SK-N-SH (cell line): ENCODE measurements around the gene PDIA5. TPM values are rescaled to one million over a fixed set of nuclear protein-coding genes. Genes with fewer than 3 reads are reported as not detected.

Source experiments
- CTCF ChIA-PET: fragments of 300-600, 350-600 bp; formaldehyde crosslinking; extraction: SDS; loops from one replicate; lab custom pipeline; 2021; lab: Yijun Ruan, JAX
- POLR2A ChIA-PET: fragments of 350-600 bp; sonication (Branson Sonifier 250); formaldehyde crosslinking; extraction: SDS; loops from one replicate; lab custom pipeline; 2020; ENCODE audit warnings: antibody characterized with exemption, inconsistent platforms; lab: Yijun Ruan, JAX
- DNase-seq: peaks from one replicate; pipeline ENCODE4 v3.0.0; 2012
- H2AFZ ChIP-seq: fragments of 200-600 bp; sonication (generic); 2 replicates; pipeline ENCODE4 v1.8.1; 2016; ENCODE audit warnings: antibody characterized with exemption, mild to moderate bottlenecking, low read depth
- H3F3A ChIP-seq: fragments of 200-600 bp; sonication (generic); replicated peaks from 2 replicates; pipeline ENCODE3; 2016; ENCODE audit warnings: antibody characterized with exemption, mild to moderate bottlenecking; ENCODE audit not compliant: insufficient read depth
- H3K27ac ChIP-seq, 2 experiments: fragments of 200-500 bp in 1 of 2; fragments of 200-600 bp in 1 of 2; sonication (Bioruptor generic) in 1 of 2; sonication (generic), shearing (Covaris generic) in 1 of 2; 2 replicates each; pipeline versions ENCODE4 v1.5.1 to v1.6.1; 2014 to 2016; ENCODE audit warnings: low read depth in 2 of 2, inconsistent platforms in 1 of 2, low read length in 1 of 2, mild to moderate bottlenecking in 1 of 2, mixed read lengths in 1 of 2
- H3K27me3 ChIP-seq: fragments of 200-600 bp; sonication (generic), shearing (Covaris generic); 2 replicates; pipeline ENCODE4 v1.6.1; 2016; ENCODE audit warnings: mixed run types; ENCODE audit not compliant: insufficient read depth
- H3K36me3 ChIP-seq, 2 experiments: fragments of 200-500 bp in 1 of 2; fragments of 200-600 bp in 1 of 2; sonication (Bioruptor generic) in 1 of 2; sonication (generic) in 1 of 2; replicated peaks in 1 of 2; 2 replicates each; pipeline versions ENCODE3 to v1.5.1; 2014 to 2016; ENCODE audit warnings: low read length in 1 of 2, mild to moderate bottlenecking in 1 of 2; ENCODE audit not compliant: insufficient read depth in 2 of 2, control insufficient read depth in 1 of 2
- H3K4me1 ChIP-seq, 2 experiments: fragments of 200-500 bp in 1 of 2; fragments of 200-600 bp in 1 of 2; sonication (Bioruptor generic) in 1 of 2; sonication (generic), shearing (Covaris generic) in 1 of 2; 2 replicates each; pipeline versions ENCODE4 v1.5.1 to v1.6.1; 2014 to 2016; ENCODE audit warnings: low read depth in 1 of 2, low read length in 1 of 2, mixed run types in 1 of 2; ENCODE audit not compliant: insufficient read depth in 2 of 2, control insufficient read depth in 1 of 2
- H3K4me2 ChIP-seq: fragments of 200-600 bp; sonication (generic), shearing (Covaris generic); 2 replicates; pipeline ENCODE4 v1.6.1; 2017; ENCODE audit warnings: mixed run types
- H3K4me3 ChIP-seq, 2 experiments: fragments of 200-500 bp in 1 of 2; fragments of 200-600 bp in 1 of 2; sonication (Bioruptor generic) in 1 of 2; sonication (generic), shearing (Covaris generic) in 1 of 2; 2 replicates each; pipeline versions ENCODE4 v1.5.1 to v1.8.1; 2014 to 2016; ENCODE audit warnings: low read depth in 2 of 2, inconsistent platforms in 1 of 2, low read length in 1 of 2, mild to moderate bottlenecking in 1 of 2, mixed read lengths in 1 of 2, moderate library complexity in 1 of 2
- H3K79me2 ChIP-seq: fragments of 200-600 bp; sonication (generic); 2 replicates; pipeline ENCODE4 v1.8.1; 2017; ENCODE audit warnings: mild to moderate bottlenecking; ENCODE audit not compliant: insufficient read depth
- H3K9ac ChIP-seq: fragments of 200-600 bp; sonication (generic); 2 replicates; pipeline ENCODE4 v1.6.1; 2017; ENCODE audit warnings: mixed run types
- H3K9me2 ChIP-seq: fragments of 200-600 bp; sonication (generic); 2 replicates; pipeline ENCODE4 v1.6.1; 2017; ENCODE audit warnings: mixed run types
- H3K9me3 ChIP-seq: fragments of 200-600 bp; sonication (generic); 2 replicates; pipeline ENCODE4 v1.6.1; 2017; ENCODE audit warnings: mixed run types, mild to moderate bottlenecking, moderate library complexity
- H4K20me1 ChIP-seq: fragments of 200-600 bp; sonication (generic); 2 replicates; pipeline ENCODE4 v1.6.1; 2017; ENCODE audit warnings: mild to moderate bottlenecking, mixed run types; ENCODE audit not compliant: insufficient read depth
- EP300 ChIP-seq, 2 experiments: IDR thresholded peaks; 2 replicates each; pipeline versions ENCODE4 v1.4.0 to v1.6.1; 2012; ENCODE audit warnings: borderline replicate concordance in 1 of 2, low read depth in 1 of 2, low read length in 1 of 2
- FOSL2 ChIP-seq: IDR thresholded peaks from 2 replicates; pipeline ENCODE4 v1.4.0; 2012; ENCODE audit warnings: low read depth, mild to moderate bottlenecking, moderate library complexity, borderline replicate concordance
- GABPA ChIP-seq: IDR thresholded peaks from 2 replicates; pipeline ENCODE4 v1.4.0; 2012; ENCODE audit warnings: low read depth, mild to moderate bottlenecking
- MAX ChIP-seq: IDR thresholded peaks from 2 replicates; pipeline ENCODE4 v1.4.0; 2012; ENCODE audit warnings: low read depth
- NFIC ChIP-seq: IDR thresholded peaks from 2 replicates; pipeline ENCODE4 v1.4.0; 2012; ENCODE audit warnings: borderline replicate concordance
- NRF1 ChIP-seq: IDR thresholded peaks from 2 replicates; pipeline ENCODE4 v1.6.1; 2012; ENCODE audit warnings: low read depth, mild to moderate bottlenecking, low read length
- PBX3 ChIP-seq: IDR thresholded peaks from 2 replicates; pipeline ENCODE4; 2012
- POLR2AphosphoS5 ChIP-seq: IDR thresholded peaks from 2 replicates; pipeline ENCODE4 v1.6.1; 2012; ENCODE audit warnings: low read depth, low read length
- REST ChIP-seq: IDR thresholded peaks from 2 replicates; pipeline ENCODE4 v1.6.1; 2012; ENCODE audit warnings: mild to moderate bottlenecking, low read depth, low read length, moderate library complexity
- RXRA ChIP-seq: IDR thresholded peaks from 2 replicates; pipeline ENCODE4 v1.4.0; 2012; ENCODE audit warnings: low read depth, mild to moderate bottlenecking, borderline replicate concordance
- SIN3A ChIP-seq: IDR thresholded peaks from 2 replicates; pipeline ENCODE4 v1.6.1; 2012; ENCODE audit warnings: low read depth, mild to moderate bottlenecking, low read length, moderate library complexity, borderline replicate concordance
- USF2 ChIP-seq: fragments of 150-350 bp; IDR thresholded peaks from 2 replicates; pipeline ENCODE4 v1.6.1; 2017; ENCODE audit warnings: antibody characterized with exemption, low read length, low read depth, borderline replicate concordance
- YY1 ChIP-seq: IDR thresholded peaks from 2 replicates; pipeline ENCODE4 v1.4.0; 2012; ENCODE audit warnings: low read depth, mild to moderate bottlenecking
- WGBS: methylation state at CpG from one replicate; pipeline ENCODE4 v1.1.6; 2017; ENCODE audit warnings: low lambda C conversion rate; 5-methylcytosine and 5-hydroxymethylcytosine counted together
- polyA plus RNA-seq, 3 experiments: library from polyadenylated mRNA; depleted of rRNA; stranded (reverse); fragments of >200 nt; gene quantifications; 2 replicates each; pipeline ENCODE4 v1.2.3, GENCODE V29; 2012

The PDIA5 gene
- polyA plus RNA-seq, 1 of the 3 experiments (the other 2 are of a cell fraction) = 28.6 TPM

GRCh38 chr3:123058505-123058904, 8.3 kb upstream of the PDIA5 start:
- no peak overlapping the region for H3K4me3 ChIP-seq
- TF ChIP-seq NRF1 (no peak), REST (no peak), USF2 (no peak), GABPA (no peak), FOSL2 (no peak), YY1 (no peak), PBX3 (no peak), RXRA (no peak), MAX (no peak), SIN3A (no peak), NFIC (no peak), POLR2AphosphoS5 (no peak), EP300 (IDR thresholded peaks at IDR 0.05; ENCODE audit: borderline replicate concordance in 1 of 2, low read depth in 1 of 2, low read length in 1 of 2) (no peak)
- no peaks in the 10 kb centered on the region; the same call in 1 of the 2 replicates for H3K27me3 ChIP-seq
- DNase-seq = no peak
- H3K27ac ChIP-seq = no peak overlapping the region
- no peak overlapping the region for H3K4me2 ChIP-seq
- H3K9ac ChIP-seq = no peak overlapping the region
- no peaks in the 10 kb centered on the region for H3K9me2 ChIP-seq
- no peaks in the 10 kb centered on the region for H3K9me3 ChIP-seq
- H3K36me3 ChIP-seq = no peaks in the 10 kb centered on the region
- H3K79me2 ChIP-seq = no peaks in the 10 kb centered on the region
- ChIA-PET POLR2A (no interaction called here), CTCF (interaction anchor here (0.8 kb wide), 1 partner anchor 13 kb away, joined by 3 read pairs; no protein-coding TSS in a partner anchor)
- no peaks in the 10 kb centered on the region for H3F3A ChIP-seq
- peaks cover 0 to 11% of the 10 kb centered on the region in 2 experiments; a peak in 1 of 4 replicates for H3K4me1 ChIP-seq
- WGBS = 78% methylated on average over 5 of the region's 5 CpGs
- no peaks in the 10 kb centered on the region for H4K20me1 ChIP-seq
- no peak overlapping the region for H2AFZ ChIP-seq
